HG03135 (cell line): Measurements from ENCODE around the gene MRPS2.

Source experiments
- ATAC-seq: cut with Tn5 transposase; IDR thresholded peaks from one replicate; pipeline ENCODE4 v1.9.1; 2021; ENCODE audit warnings: mild to moderate bottlenecking, moderate library complexity; ENCODE audit not compliant: unreplicated experiment

MRPS2 gene

DNA sequence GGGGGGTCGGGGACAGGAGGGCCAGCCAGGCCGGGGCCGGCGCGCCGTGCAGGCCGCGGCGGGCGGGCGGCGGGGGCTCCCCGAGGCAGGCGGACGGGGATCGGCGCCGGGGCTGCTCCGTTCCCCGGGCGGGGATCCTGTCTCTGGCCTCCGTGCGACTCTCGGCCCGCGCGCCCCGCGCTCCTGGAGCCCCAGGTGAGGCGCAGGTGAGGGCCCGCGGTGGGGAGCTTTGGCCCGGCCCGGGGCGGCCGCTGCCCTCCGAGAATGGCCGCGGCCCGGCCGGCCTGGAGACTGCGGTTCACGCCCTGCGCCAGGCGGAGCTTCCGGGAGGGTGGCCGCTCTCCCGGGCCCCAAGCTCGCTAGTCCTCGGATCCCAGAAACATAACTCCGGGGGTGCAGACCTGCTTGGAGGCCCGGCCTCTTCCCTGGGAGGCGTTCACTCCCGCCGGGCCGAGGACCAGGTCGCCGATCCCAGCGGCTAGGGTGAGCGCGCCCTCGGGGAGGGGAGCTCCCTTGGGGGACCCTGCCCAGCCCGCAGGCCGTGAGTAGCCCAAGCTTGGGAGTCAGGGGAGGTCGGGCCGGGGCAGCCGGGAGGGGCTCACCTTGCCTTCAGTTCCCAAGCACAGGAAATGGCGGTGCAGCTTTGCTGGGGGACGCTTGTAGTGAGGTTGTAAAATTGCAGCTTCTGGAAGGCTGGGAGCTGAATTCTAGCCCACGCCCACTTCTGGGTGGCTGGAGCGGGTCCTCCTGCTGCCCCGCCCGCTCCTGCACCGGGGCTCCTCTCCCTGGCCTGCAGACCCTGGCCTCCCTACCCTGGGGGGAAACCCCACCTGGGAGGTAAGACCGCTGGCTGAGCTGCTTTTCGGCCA is 20.2 kb upstream of the MRPS2 start:
- no peak for ATAC-seq

DNA sequence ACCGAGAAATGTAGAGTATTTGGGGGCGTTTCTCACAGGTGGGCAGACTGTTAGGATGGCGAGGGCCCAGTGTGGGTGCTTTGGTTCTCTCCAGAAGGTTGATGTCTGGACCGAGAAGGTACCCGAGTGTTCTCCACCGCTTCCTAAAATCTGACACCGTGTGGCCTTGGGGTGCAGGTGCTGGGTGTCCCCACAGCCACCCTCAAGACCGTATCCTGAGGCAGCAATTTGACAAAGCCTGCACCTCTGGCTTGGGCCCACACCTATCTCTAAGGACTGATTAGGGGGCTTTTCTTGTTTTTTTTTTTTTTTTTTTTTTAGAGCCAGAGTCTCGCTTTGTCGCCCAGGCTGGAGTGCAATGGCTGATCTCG is 19.6 kb upstream of the MRPS2 start:
- ATAC-seq, result no peak

DNA sequence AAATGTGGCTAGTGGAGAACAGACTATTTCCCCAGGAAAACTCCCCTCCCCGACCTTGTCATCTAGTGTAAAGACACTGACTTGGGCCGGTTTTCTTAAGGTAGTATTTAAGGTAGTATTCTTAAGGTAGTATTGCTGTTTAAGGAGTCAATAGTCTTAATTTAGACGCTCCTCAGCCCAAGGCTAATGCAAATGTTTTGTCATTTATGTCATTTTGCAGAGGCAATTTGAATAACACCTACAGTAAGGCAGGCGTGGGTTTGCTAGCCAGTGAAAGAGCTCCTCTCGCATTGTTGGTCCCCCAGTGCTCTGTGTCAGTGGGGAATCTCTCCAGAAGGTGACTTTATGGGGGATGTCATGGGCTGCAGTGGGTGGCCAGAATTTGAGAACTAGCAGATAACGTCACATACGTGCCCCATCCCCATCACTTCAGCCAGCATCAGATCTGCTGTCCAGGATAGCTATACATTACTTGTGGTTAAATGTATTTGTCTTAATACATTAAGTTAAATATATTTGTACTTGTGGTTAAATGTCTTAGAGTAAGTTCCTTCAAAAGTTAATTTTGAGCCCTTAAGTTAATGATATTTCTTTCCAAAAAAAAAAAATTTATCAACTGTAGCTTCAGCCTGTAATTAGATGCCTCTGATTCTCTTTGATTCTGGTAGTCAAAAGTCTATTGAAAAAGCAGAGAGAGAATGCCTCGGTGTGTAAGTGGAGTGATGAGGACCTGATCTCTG is 18.3 kb upstream of the MRPS2 start:
- ATAC-seq, result no peak

DNA sequence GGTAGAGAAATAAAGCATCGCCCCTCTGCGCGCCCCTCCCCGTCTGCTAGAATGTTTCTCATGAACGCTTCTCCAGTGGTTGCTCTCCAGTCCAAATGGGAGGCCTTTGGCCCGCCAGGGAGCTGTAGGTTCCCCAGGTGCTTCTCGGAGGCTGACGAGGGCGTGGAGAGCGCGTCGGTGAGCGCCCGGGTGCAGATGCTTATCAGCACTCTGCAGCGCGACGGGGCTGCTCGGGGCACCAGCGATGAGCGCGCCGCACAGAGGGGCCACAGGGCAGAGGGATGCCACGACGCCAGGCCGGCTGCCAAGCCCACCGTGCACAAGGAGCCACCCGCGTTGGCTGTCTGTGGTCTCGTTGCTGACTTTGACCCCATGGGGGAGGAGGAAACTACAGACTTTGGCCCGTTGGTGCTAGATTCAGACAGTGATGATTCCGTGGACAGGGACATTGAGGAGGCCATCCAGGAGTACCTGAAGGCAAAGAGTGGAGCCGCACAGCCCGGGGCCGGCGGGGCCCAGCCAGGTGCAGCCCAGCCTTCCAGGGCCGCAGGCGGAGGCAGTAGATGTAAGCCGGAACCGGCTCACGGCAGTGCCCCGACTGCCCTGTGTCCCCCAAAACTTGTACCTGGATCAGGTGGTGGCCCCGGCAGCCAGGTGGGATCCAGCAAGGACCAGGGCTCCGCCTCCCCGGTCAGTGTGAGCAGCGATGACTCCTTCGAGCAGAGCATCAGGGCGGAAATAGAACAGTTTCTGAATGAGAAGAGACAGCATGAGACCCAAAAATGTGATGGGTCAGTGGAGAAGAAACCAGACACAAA is 15.8 kb upstream of the MRPS2 start:
- no peak for ATAC-seq

DNA sequence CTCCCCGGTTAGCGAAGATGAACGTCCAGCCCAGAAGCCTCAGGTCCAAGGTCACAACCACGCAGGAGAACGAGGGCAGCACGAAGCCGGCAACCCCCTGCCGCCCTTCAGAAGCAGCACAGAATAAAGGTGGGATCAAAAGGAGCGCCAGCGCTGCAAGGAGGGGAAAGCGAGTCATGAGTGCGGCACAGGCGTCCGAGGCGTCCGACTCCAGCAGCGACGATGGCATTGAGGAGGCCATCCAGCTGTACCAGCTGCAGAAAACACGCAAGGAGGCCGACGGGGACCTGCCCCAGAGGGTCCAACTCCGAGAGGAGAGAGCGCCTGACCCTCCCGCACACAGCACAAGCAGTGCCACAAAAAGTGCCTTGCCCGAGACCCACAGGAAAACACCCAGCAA is 15.1 kb upstream of the MRPS2 start:
- no peak for ATAC-seq

DNA sequence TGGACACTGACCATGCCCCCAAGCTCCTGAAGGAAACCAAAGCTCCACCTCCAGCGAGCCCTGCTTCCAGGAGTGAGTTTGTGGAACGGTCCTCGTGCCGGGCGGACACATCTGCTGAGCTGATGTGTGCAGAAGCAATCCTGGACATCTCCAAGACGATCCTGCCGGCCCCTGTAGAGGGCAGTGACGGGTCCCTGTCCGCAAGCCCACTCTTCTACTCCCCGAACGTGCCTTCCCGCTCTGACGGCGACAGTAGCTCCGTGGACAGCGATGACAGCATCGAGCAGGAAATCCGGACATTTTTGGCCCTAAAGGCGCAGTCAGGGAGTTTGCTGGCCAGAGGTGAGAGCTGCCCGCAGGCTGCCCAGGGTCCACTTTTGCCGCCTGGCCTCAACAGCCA is 14.7 kb upstream of the MRPS2 start:
- no peak for ATAC-seq

DNA sequence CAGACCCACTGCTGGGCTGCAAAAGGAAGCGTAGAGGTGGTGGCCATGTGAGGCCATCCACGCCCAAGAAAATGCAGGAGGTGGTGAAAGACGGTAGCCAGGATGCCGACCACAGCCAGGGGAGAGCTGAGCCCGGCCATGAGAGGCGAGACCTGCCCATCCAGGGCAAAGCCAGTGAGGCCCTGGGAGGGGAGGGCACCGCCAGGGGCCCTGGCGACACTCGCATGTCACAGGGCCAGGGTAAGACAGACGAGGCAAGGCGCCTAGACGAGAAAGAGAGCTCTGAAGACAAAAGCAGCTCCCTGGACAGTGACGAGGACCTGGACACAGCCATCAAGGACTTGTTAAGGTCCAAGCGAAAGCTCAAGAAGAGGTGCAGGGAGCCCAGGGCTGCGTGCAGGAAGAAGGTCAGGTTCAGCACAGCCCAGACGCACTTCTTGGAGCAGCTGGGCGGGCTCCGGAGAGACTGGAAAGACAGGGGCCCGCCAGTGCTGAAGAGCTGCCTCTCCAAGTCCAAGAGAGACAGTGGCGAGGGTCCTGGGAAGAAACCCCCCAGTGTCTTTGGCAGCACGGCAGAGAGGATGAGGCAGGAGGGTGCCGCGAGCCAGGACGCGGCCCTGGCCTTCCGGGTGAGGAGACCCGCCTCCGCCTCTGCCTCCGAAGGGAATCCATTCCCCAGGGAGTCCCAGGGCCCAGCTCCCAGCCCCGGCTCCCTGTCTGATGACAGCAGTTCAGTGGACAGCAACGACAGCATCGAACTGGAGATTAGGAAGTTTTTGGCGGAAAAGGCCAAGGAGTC is 14.0 kb upstream of the MRPS2 start:
- no peak for ATAC-seq

DNA sequence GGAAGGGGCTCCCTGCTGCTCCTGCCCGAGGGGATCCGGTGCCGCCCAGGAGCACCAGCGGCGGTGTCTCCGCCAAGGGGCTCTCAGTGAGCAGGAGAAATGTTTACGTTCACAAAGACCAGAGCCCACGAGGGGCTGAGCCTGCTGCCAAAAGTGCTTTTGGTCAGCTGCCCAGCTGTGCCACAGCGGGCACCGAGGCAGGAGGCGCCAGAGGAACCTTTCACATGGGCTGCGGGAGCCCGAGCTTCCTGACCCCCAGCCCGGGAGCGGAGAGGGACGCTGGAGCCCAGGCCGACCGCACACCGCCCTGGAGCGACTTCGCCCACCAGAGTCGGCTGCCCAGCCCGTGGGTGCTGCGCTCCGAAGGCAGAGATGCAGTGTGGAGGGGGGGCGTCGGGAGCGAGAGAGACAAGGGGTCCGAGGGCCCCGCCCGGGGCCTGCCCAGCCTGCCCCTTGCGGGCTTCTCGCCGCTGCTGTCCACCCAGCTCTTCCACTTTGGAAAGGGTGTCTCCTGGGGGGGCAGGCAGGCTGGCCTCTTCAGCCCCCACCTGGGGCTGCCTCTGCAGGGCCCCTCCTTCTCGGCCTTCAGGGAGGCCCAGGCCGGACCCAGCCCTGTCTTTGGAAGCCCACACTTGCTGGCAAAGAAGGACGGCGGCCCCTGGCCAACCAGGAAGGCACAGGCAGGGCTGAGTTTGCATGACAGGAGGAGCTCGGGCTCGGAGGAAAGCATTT is 13.0 kb upstream of the MRPS2 start:
- no peak for ATAC-seq

DNA sequence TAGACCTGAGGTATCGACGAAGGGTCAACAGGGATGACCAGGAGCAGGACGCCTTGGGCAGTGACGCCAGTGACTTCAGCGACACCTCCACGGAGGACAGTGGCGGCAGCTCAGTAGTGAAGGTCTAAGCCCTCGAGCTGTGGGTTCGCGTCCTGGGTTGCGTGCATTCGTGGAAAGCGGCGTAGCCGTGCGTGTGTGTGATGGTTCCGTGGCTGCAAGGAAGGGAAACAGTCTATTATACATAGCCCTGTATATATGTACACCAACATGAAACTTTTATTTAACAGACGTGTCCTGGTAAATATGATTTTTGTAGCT is 12.5 kb upstream of the MRPS2 start:
- ATAC-seq, result no peak

DNA sequence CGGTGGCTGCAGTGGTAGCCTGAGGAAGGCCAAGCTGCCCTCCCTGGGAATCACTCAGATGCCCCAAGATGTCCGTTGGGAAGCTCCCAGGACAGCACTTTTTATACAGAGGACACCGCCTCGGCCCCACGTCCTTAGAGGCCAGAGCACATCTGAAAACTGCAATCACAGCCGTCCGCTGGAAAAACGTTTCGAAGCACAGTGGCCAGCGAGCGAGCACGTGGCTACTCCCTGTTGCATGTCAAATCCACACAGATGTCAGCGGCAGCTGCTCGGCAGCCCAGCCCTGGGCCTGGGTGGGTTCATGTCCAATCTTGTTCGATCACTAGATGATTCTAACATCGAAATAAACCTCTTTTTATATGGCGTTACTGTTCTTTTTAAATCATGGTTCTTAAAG is 12.0 kb upstream of the MRPS2 start:
- ATAC-seq, result no peak

DNA sequence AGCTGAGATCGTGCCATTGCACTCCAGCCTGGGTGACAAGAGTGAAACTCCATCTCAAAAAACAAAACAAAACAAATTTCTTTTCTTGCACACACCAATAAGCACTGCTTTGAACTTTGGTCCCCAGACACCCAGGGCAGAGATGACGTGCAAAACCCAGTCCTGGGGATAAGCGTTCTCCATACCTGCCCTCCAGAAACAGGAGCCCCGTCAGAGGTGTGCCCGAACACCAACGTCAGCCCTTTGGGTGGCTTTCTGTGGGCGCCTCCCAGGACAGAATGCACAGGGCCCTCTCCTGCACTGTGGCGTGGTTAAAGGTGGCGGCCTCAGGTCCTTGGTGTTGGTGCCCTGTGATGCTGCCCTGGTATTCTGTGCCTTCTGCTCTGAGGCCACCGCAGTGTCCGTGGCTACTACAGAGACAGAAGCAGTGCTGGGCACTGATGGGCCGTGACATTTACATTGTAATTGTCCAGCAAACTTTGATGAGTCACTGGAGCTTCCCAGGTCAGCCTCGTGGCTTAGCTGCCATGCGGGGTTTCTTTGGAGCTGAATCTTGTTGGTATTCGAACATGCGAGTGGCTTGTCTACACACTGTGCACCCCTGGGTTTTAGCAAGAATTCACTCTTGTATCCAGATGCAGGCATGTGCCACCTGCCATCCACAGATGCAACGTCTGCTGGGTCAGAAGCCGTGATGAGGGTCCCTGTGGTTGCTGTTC is 11.1 kb upstream of the MRPS2 start:
- no peak for ATAC-seq

DNA sequence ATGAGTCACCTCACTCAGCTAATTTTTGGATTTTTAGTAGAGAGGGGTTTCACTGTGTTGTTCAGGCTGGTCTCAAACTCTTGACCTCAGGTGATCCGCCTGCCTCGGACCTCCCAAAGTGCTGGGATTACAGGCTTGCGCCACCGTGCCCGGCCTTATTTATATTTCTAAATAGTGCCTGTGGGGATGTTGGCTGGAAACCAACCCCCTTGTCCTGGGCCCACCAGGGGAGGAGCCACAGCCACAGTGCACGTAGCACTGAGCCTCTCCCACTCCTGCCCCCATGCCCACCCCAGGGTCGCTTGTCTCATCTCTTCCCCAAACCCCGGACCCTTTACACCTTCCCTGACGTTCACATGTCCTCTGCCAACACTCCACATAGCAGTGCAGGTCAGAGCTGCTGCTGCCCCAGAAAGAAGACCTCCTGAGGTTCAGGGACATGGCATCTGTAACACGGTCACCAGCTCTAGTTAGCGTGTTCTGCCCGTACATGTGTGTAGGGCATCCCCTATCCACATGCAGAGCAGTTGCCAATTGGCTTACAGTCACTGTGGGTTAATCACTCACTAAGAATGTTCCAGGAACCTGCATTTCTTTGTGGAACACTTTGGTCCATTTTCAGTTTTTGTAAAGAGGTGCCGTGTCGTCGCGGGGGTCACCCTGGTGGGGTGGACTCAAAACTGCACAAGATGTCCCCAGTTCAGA is 10.2 kb upstream of the MRPS2 start:
- ATAC-seq, result no peak

DNA sequence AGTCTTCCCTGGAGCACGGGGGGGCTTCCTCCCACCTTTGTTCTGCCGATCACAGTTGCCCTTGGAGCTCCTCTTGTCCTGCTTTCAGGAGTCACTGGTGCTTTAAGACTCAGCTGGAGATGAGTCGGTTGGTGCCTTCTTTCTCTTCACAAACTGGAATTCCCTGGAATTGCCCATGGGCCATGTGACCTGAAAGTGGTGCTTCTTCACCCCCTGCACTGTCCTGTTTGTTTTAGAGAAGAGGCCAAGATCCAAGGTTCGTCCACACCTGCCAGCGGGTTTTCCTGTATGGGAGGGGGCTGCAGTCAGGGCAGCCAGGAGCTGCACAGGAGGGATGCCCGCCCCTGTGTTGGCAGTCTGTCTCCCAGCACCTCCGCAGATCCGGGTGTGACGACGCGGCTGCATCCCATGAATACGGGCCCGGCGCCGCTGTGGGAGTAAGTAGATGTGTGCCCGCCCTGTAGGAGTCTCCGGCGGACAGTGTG is 9.5 kb upstream of the MRPS2 start:
- ATAC-seq, result no peak

DNA sequence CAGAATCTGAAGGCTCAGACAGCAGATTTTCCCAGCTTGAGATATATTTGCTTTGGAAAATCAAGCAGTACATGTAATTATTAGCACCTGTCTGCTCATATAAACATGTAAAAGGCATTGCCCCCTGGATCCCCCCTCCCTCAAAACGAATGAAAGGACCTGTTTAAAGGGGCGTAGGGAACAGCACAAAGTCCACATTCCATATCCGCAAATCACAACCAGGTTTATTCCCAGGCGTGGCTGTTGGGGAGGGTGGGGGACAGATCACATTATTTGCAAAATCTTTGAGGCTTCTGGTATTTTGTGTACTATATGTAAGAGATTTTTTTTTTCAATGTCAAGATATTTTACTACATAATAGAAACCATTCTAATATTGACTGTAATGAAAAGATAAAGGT is 8.7 kb upstream of the MRPS2 start:
- ATAC-seq, result no peak

DNA sequence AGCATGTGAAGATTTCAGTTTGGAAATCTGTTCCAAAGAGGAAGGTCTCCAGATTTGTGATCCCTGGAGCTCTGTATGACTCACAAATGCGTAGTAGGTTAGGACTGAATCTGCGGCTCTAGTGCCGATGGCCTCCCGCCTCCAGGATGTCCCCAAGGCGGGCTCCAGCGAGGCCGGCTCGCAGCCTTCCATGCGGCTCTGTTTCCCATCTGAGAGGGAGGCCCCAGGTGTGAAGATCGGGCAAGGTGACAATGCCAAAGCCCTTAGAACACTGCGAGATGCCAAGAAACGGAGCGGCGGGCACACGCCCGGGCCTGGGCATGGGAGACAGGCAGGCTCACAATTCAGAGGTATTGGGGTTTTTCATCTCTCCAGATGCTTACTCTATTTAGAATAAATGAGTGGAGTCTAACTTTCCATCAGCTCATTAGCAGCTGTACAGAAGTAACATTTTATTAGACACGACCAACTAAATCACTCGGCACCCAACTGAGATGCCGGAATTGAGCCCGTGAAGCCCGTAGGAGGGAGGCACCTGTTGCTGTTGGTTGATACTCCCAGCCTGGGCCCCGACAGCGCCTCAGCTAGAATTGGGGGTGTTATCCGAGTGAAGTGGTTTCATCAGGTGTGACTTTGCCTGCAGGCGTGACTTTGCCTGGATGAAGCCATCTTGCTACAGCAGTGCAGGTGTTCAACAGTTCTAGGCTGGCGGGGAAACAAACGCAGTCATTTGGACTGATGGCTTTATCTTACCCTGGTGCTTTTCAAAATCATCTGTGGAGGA is 7.4 kb upstream of the MRPS2 start:
- ATAC-seq, result no peak

DNA sequence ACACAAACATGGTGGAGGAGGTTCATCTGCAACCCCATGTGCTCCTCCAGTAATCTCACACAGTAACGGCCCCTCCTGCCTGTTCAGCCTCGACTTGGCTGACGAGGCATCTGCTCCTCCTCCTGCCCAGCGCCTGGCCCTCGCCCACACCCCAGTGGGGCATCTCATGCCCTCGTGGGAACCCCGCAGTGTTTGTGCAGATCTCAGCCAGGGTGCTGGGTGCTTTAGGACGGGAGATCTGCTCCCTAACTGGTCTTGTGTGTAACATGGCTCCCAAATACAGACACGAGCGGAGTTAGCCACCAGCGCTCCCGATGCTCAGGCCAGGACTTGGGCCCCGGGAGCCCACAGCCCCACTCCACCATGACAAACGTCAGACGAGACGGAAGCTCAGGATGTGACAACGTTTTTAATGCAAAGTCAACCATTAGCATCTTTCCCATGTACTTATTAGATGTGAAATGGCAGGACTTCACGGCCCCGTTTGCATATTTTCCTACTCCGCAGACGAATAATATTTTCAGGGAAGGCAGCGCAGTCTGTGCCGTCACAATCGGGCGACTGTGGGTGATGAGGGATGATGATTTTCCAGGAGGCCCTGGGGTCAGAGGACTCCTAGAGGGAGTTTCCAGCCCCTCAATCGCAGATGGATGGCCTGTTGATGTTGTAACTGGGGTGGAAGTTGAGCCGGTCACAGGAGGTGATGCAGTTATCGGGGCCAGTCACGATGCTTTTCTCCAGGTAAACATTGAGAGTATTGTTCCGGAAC is 5.5 kb upstream of the MRPS2 start:
- ATAC-seq, result no peak

DNA sequence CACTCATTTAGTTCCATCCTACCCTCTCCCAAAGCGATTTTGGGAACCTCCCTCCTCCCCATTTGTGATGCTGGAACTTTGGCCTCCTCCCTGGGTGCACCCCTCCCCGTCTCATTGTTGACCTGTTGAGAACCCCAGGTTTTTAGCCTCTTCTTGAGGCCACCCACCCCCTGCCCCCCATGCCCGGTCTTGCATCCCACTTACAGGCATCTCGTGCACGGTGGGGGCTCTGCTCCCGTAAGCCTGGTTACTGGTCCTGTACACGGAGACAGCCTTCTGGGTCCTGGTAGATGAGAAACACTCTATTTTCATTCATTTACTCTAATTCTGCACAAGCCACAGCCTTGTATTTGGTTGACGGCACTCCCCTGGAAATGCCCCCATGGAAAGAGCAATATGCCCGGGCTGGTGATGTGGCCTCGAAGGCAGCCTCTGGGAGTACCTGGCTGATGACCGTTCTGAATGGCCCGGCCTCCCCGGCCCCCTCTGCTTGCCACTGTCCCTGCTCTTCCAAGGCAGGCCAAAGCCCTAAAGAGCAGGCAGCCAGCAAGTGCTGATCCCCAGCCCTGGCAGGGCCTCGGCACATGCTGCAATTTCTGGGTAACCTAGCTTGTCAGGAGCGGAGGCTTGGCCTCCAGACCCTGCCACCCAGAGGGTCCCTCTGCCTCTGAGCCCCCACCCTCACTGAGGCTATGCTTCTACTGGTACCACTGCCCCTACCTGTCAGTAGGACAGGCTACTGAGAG is 1.9 kb upstream of the MRPS2 start:
- no peak for ATAC-seq
